ENCODE data around the gene HABP2.

The HABP2 gene

GRCh38 chr10:113563306-113564088, 10.6 kb downstream of the HABP2 start:
- Histone ChIP-seq H3K4me1 (ENCODE audit: control insufficient read depth, insufficient read depth, low read length) (peaks cover 2% of the 10 kb centered on the region; the same call in 1 of the 2 replicates), H3K4me3 (ENCODE audit: low read depth, low read length) (peak overlapping the region; percentile 21), H3K27ac (ENCODE audit: extremely low read depth, low read depth, low read length) (no peak overlapping the region), H3K9me3 (ENCODE audit: control insufficient read depth, insufficient read depth, low read depth, low read length) (no peaks in the 10 kb centered on the region), H3K36me3 (ENCODE audit: control insufficient read depth in 2 of 2, insufficient read depth in 1 of 2, low read length in 2 of 2) (no peaks in the 10 kb centered on the region)
- CTCF ChIA-PET = interaction anchor here (0.5 to 2.4 kb wide), 30 partner anchors 8 to 1379 kb away, joined by 3 to 12 read pairs (median 4); partner anchors contain the start of gene HABP2
- POLR2A ChIA-PET = interaction anchor here (0.6 kb wide), 1 partner anchor 604 kb away, joined by 3 read pairs; no protein-coding TSS in a partner anchor
- TF ChIP-seq ZBTB10 (tag by site-specific recombination; IDR thresholded peaks at IDR 0.05) (no peak), ZNF560 (tag by site-specific recombination; IDR thresholded peaks at IDR 0.05; ENCODE audit: borderline replicate concordance) (no peak), ZBTB26 (tag by site-specific recombination; optimal IDR thresholded peaks at IDR 0.05) (no peak), ZNF335 (tag by site-specific recombination; conservative IDR thresholded peaks at IDR 0.05) (peak; percentile 87), ZNF449 (tag by site-specific recombination; IDR thresholded peaks at IDR 0.05) (no peak), HIC1 (tag by site-specific recombination; IDR thresholded peaks at IDR 0.05) (no peak), ZSCAN30 (tag by site-specific recombination; IDR thresholded peaks at IDR 0.05) (0 out of 2 replicates have a peak, but pooled peaks have one; percentile 7), ZNF792 (tag by site-specific recombination; IDR thresholded peaks at IDR 0.05) (no peak), ZNF549 (tag by site-specific recombination; IDR thresholded peaks at IDR 0.05) (no peak), CTCF (tag by site-specific recombination; IDR thresholded peaks at IDR 0.05) (peak; percentile 93), PRDM6 (tag by site-specific recombination; IDR thresholded peaks at IDR 0.05) (no peak), OVOL3 (tag by site-specific recombination; IDR thresholded peaks at IDR 0.05) (no peak), ZBTB49 (tag by site-specific recombination; IDR thresholded peaks at IDR 0.05; ENCODE audit: low read depth) (no peak), ZNF501 (tag by site-specific recombination; IDR thresholded peaks at IDR 0.05) (peak; percentile 65; the same call in 1 of the 2 replicates), BCL11B (tag by site-specific recombination; IDR thresholded peaks at IDR 0.05; ENCODE audit: low read depth) (no peak), ZBTB11 (tag by site-specific recombination; conservative IDR thresholded peaks at IDR 0.05; ENCODE audit: low read depth) (no peak), ZNF48 (tag by site-specific recombination; IDR thresholded peaks at IDR 0.05) (no peak), ZFP41 (tag by site-specific recombination; IDR thresholded peaks at IDR 0.05; ENCODE audit: borderline replicate concordance) (no peak)

Data from HEK293 (cell line).